PFSK-1 (cell line): ENCODE results near the gene ARHGEF26. TPM values are rescaled to one million over a fixed set of nuclear protein-coding genes. Genes with fewer than 3 reads are reported as not detected.
A peak's percentile ranks its signal among the peaks of the same experiment; 100 is the strongest.

Experiments used
- FOXP2 ChIP-seq: optimal IDR thresholded peaks from 2 replicates; pipeline ENCODE3; 2011; ENCODE audit warnings: borderline replicate concordance, control low read depth, inconsistent platforms; ENCODE audit not compliant: insufficient read depth; ENCODE audit errors: extremely low read length, extremely low read depth
- POLR2AphosphoS5 ChIP-seq: IDR thresholded peaks from 2 replicates; pipeline ENCODE4 v1.6.1; 2012; ENCODE audit warnings: low read depth, mild to moderate bottlenecking, control low read depth, low read length, moderate library complexity
- REST ChIP-seq, 2 experiments: IDR thresholded peaks; 2 replicates each; pipeline versions ENCODE4 v1.6.1 to v1.8.0; 2011 to 2012; ENCODE audit warnings: low read depth in 2 of 2, low read length in 2 of 2, control low read depth in 1 of 2, inconsistent platforms in 1 of 2, mild to moderate bottlenecking in 1 of 2, moderate library complexity in 1 of 2; ENCODE audit not compliant: insufficient read depth in 1 of 2
- SIN3A ChIP-seq: IDR thresholded peaks from 2 replicates; pipeline ENCODE4 v1.6.1; 2012; ENCODE audit warnings: mild to moderate bottlenecking, low read length, moderate library complexity, borderline replicate concordance; ENCODE audit not compliant: insufficient read depth
- TAF1 ChIP-seq: IDR thresholded peaks from 2 replicates; pipeline ENCODE4 v1.6.1; 2012; ENCODE audit warnings: low read length, control low read depth, borderline replicate concordance; ENCODE audit not compliant: insufficient read depth
- polyA plus RNA-seq: library from polyadenylated mRNA; unstranded; fragments of >200 nt; gene quantifications from one replicate; pipeline ENCODE4 v1.2.1, GENCODE V29; 2012; ENCODE audit warnings: low read depth, missing spikeins; ENCODE audit not compliant: insufficient read length

ARHGEF26 gene
- 0.29 TPM for polyA plus RNA-seq

GRCh38 chr3:154120961-154121700, at the start of gene ARHGEF26:
ARHGEF26 (plus strand) TSS chr3:154121390; CDS start chr3:154121993, 603 bp downstream.
- TF ChIP-seq FOXP2 = peak; percentile 6
- TF ChIP-seq SIN3A = no peak
- no peak for TF ChIP-seq TAF1
- peak; percentile 44; the same call in 1 of the 2 replicates for TF ChIP-seq POLR2AphosphoS5

- TF ChIP-seq FOXP2 (no peak), REST (IDR thresholded peaks at IDR 0.05; ENCODE audit: insufficient read depth in 1 of 2, low read depth in 2 of 2, low read length in 2 of 2) (no peak), POLR2AphosphoS5 (no peak), TAF1 (no peak), SIN3A (no peak)
Observed at GRCh38 chr3:154074966-154075365, 46.2 kb upstream of the ARHGEF26 start.

- no peak for TF ChIP-seq POLR2AphosphoS5
Observed at GRCh38 chr3:154078672-154079071, 42.5 kb upstream of the ARHGEF26 start.

GRCh38 chr3:154081305-154081704, 39.9 kb upstream of the ARHGEF26 start:
- TF ChIP-seq POLR2AphosphoS5 (no peak), TAF1 (no peak), REST (IDR thresholded peaks at IDR 0.05; ENCODE audit: insufficient read depth in 1 of 2, low read depth in 2 of 2, low read length in 2 of 2) (no peak), SIN3A (no peak), FOXP2 (no peak)

GRCh38 chr3:154085071-154085470, 36.1 kb upstream of the ARHGEF26 start:
- TF ChIP-seq FOXP2 (no peak), SIN3A (no peak)

GRCh38 chr3:154085799-154086198, 35.4 kb upstream of the ARHGEF26 start:
- no peak for TF ChIP-seq REST (IDR thresholded peaks at IDR 0.05; ENCODE audit: insufficient read depth in 1 of 2, low read depth in 2 of 2, low read length in 2 of 2)
- TF ChIP-seq SIN3A = no peak
- TF ChIP-seq POLR2AphosphoS5 = no peak
- no peak for TF ChIP-seq FOXP2
- no peak for TF ChIP-seq TAF1
